NCI-H146 (cell line): ENCODE results near the gene CFLAR.
A peak's percentile ranks its signal among the peaks of the same experiment; 100 is the strongest.
"Not testable (repeated sequence)": the region's sequence is repeated elsewhere in the genome, so short reads cannot be mapped to it uniquely, and the experiment has no call there.

ENCODE experiments used
- DNase-seq: peaks from one replicate; lab custom pipeline; 2025; lab: John Stamatoyannopoulos, UW

Gene CFLAR

DNA sequence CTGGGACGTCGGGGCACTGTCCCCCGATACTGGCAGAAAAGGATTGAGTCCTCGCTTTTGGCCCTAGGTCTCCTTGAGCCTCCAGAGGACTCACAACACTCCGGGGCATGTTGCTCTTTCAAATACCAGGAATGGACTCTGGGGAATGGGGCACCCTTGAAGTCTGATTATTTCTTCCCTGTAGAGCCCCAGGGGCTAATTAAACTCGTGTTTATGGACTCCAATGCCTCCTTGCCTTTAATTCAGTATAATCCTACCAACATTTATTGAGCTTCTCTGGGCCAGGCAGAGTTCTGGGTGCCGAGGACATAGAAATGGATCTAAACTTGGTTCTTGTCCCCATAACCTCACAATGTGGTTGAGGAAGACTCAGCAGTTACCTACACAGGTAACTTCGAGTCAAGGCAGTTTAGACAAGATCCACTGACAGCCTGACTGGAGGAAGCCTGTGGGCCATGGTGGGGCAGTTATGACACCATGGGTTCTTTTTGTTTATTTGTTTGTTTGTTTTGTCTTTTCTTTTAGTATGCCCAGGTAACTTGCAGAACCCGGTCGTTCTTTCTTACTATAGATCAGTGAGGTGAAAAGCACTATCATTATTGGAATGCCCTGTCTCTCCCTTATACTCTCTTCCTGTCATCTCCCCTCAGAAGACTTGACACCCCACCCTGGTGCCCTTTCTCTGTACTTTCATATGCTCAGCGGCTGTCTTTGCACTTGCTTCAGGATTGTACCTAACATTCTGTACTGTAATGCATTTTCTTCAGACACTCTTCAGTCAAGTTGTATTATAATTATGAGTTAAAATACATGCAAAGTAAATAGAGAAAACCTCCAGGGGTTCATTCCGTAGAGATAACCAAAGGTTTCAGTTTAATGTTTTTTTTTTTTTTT is 3.2 kb downstream of the CFLAR start:
- DNase-seq, result peak; percentile 16

DNA sequence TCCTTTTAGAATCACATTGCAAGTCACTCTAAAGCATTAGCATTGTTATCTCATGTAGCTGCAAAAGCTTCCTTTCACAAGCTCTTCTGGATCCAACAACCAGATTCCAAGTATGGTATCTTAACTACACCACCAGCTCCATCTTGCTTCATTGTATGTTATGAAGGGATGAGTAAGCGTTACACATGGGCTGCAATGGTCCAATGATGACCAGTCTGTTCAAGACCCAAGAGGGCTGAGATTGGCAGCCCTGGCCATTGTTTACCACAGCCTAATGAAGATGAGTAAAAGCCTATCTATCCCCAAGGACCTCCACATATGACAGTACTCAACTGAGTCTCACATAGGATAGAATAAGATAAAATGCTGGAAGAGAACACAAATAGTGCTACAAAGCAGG is 6.3 kb downstream of the CFLAR start:
- no peak for DNase-seq

DNA sequence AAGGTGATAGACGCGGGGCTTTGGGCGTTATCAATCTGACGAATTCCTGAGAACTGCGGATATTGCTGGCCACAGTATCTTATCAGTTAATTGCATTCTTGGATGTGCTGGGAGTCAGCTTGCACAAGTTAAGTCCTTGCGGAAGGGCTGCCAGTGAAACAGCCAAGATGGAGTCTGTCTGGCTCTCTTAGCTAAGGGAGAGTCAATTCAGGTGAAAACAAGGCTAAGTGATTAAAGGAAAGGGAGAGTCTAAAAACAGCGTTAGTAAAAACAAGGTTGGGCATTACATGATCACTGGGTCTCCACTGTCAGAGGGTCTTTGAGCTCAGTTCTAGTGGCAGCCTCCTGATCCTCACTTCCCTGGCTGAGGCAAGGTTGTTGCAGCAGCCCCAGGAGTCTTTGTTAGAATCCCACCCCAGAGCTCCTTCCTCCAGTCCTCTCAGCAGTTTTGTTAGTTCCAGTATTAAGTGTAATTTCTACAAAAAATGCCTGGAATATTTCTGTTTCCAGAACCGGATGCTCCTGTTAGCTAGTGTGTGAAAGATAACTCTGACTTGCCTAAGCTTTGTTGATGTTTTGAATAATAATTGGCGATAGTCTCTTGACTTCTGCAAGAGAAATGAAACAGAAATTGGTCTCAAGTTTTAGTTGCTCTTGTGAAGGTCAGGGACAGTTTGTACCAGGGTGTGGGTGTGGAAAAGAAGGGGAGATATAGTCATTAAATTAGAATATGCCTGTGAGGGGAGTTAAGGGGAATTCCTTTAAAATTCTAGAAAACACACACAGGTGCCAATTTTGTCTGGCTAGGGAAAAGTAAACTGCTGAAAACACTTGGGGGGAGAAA is 10.6 kb downstream of the CFLAR start:
- DNase-seq, result no peak

DNA sequence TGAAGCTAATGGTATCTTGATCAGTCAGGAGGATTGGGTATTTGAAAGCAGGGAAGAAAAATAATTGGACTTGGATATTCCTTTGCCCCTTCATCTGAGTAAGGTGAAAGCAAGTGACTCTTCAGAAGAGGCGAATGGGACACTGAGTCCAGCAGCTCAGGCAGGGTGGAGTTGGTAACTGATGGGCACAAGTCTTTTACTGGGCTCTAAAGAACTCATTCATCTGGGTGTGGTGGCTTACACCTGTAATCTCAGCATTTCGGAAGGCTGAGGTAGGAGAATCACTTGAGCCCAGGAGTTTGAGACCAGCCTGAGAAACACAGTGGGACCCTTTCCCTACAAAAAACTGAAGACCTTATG is 11.2 kb downstream of the CFLAR start:
- no peak for DNase-seq

DNA sequence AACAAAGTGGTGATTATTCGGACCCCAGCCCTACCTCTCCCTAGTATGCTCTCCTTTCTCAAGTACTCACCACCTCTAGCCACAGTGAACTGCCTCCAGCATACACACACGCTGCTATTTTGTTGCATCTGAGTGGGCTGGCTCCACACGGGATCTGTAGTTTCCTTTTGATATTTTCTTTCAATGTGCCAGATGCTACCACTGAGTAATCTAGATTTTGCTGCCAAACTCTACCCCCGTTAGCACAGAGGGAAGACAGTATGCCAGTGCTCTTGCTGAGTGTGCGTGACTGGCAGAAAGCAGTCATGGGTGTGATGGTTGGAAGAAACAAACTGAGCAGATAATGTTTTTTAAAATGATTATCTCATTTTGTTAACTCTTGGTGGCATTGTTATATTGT is 11.6 kb downstream of the CFLAR start:
- DNase-seq, result no peak

DNA sequence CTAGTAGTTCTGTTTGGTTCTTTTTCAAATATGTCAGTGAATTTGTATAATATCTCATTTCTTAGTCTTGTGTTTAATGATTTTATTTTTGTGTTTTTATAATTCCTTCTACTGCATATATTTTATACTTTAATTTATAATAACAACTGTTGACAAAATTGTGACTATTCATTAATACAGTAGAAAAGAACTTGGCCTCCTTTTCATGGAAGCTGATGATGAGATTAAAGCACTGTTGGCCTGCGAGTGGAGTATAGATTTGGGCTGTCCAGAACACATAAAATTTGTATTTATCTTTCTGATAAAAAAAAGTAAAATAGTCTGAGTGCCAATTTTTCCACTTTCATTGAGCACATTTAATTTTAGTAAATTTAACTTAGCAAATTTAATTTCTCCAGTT is 12.1 kb downstream of the CFLAR start:
- DNase-seq, result no peak

DNA sequence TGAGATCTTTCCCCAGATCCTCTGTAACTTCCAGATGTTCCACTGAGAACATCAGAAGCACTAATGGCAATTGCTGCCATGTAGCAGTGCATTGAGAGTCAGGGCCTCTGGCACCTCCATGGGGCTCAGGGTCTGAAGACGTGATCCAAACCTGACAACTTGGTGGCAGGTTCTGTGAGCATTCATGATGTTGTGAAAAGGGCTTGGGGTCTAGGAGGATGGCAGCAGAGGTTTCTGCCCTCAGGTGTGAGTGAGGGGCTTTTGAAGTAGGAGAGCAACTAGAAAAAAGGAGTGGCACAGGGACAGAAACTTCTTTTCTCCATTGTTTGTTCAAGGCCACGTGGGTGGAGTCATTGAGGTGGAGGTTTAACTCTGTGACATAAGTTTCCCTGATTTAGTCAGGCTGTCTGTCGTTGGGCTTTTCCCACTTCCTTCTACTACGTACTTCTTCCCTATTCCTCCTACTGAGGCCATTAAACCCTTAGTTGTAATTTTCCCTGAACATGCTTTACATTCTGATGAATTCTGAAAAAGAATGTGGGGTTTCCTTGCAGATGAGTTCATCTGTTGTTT is 13.1 kb downstream of the CFLAR start:
- DNase-seq, result no peak

DNA sequence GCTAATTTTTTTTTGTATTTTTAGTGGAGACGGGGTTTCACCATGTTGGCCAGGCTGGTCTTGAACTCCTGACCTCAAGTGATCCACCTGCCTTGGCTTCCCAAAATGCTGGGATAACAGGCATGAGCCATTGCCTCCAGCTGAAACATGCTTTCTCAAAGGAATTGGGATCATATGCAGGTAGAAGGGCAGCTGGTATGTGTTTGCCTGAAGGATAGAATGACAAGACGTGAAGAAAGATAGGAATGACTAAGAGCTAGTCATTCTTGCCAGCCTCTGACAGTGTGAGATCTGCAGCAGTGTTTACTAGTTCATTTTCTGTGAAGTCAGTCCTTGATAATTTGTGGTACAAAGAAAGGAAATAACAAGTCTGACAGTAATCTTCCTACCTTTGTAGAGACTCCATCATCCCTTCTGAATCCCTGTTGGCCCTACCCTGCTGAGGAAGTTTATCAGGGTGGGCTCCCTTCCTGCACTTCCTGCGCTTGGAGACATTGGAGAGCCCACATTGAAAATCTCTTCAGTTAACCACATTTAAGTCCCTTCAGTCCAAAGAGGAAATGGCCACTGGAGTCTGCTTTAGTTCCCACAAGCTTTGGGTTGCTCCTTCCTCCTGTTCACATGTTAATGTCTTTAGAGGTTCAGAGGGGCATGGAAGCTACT is 14.7 kb downstream of the CFLAR start:
- no peak for DNase-seq

DNA sequence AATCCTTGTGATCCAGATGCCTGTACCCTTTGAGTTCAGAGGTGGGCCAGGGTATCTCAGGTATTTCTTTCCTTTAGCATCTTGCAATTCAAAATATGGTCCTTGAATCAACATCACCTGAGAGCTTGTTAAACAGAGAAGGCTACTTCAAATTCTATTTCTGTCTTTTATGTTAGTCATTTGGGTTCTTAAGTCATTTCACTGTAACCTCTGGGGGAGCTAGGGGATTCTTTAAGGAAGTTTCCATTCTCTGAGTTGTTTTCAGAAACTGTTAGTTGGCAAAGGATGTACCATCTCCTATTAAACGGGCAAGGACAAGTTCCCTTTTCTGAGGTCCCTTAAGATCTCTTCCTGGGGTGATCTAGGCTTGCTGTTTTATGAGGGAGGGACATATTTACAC is 16.6 kb downstream of the CFLAR start:
- no peak for DNase-seq

DNA sequence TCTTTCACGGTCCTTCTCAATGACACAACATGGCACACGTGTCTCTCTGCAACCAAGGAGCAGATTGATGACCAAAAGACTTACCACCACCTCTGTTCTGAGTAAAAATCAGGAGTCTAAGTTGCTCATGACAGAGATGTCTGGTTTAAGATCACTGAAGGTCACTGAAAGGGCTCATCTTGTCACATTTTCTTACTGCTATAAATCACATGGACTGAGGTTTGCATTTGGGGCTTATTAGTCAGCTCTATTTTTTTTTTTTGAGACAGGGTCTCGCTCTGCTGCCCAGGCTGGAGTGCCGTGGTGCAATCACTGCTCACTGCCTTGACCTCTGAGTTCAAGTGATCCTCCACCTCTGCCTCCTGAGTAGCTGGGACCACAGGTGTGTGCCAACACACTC is 19.4 kb downstream of the CFLAR start:
- DNase-seq, result no peak

DNA sequence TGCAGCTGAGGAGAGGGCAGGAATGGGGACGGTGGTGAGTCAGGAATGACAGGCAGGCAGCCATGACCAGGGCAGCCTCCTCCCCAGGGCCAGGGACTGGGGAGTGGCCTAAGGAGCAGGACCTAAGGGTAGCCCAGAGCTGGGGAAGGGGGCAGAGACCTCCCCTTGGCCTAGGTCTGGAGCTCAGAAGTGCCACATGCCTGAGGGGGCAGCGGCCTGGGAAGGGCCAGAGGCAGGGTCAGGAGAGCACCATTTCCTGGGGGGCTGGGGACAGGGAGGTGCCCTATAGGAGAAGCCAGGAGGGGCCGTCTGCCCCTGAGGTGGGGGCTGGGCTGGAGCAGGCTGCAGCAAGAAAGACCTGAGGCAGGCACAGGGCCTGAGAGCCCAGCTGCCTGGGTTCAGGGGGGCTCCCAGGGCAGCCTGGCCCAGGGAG is 20.9 kb downstream of the CFLAR start:
- no peak for DNase-seq

DNA sequence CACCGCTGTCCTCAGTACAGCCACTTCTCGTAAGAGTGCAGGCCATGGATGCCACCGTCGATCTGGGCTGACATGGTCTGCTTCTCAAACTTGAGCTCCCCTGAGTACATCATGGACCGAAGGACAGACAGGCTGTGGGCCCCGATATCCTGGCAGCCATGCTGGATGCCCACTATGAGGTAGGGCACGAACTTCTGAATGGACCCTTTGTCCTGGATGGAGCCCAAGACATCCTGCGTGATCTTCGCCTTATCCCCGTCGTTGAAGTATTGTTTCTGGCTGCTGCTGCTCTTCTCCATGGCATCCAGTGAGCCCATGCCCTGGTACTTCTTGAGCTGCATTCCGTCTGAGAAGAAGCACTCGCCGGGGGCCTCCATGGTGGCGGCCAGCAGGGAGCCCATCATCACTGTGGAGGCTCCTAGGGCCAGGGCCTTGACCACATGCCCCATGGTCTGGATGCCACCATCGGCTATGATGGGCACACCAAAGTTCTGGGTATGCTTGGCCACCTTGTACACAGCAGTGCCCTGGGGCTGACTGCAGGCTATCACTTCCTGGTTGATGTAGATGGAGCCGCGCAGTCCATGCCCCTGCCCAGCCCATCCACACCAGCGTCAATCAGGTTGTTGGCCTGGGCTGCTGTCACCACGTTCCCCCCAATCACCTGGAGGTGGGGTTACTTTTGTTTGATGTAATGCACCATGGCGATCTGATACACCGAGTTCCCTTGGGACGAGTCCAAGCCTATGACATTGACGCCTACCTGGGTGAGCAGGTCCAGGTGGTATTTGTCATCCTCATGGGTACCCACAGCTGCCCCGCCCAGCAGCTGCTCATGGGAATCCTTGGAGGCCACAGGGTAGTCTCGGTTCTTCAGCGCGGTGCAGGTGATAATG is 21.8 kb downstream of the CFLAR start:
- no peak for DNase-seq

DNA sequence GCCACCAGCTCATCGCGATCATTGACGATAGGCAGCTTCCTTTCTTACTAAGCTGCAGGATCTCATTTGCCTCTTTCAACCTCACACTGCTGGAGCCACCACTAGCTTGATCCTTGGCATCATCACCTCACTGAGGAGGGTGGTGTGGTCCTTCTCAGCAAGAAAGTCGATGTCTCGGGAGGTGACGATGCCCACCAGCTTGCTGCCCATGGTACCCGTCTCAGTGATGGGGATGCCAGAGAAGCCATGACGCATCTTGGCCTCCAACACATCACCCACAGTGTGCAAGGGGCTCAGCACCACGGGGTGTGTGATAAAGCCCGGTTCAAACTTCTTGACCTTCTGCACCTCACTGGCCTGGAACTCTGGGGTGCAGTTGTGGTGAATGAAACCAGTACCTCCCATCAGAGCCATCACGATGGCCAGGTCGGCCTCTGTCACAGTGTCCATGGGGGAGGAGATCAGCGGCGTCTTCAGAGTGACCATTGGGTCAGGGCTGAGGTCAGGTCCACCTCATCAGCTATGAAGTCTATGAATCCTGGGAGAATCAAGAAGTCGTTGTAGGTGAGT is 22.5 kb downstream of the CFLAR start:
- DNase-seq, result no peak

DNA sequence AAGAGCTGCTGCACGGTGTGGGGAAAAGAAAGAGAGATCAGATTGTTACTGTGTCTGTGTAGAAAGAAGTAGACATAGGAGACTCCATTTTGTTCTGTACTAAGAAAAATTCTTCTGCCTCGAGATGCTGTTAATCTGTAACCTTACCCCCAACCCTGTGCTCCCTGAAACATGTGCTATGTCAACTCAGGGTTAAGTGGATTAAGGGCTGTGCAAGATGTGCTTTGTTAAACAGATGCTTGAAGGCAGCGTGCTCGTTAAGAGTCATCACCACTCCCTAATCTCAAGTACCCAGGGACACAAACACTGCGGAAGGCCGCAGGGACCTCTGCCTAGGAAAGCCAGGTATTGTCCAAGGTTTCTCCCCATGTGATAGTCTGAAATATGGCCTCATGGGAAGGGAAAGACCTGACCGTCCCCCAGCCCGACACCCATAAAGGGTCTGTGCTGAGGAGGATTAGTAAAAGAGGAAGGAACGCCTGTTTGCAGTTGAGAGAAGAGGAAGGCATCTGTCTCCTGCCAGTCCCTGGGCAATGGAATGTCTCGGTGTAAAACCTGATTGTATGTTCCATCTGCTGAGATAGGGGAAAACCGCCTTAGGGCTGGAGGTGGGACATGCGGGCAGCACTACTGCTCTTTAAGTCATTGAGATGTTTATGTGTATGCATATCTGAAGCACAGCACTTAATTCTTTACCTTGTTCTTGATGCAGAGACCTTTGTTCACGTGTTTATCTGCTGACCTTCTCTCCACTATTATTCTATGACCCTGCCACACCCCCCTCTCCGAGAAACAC is 23.2 kb downstream of the CFLAR start:
- not testable (repeated sequence) for DNase-seq

DNA sequence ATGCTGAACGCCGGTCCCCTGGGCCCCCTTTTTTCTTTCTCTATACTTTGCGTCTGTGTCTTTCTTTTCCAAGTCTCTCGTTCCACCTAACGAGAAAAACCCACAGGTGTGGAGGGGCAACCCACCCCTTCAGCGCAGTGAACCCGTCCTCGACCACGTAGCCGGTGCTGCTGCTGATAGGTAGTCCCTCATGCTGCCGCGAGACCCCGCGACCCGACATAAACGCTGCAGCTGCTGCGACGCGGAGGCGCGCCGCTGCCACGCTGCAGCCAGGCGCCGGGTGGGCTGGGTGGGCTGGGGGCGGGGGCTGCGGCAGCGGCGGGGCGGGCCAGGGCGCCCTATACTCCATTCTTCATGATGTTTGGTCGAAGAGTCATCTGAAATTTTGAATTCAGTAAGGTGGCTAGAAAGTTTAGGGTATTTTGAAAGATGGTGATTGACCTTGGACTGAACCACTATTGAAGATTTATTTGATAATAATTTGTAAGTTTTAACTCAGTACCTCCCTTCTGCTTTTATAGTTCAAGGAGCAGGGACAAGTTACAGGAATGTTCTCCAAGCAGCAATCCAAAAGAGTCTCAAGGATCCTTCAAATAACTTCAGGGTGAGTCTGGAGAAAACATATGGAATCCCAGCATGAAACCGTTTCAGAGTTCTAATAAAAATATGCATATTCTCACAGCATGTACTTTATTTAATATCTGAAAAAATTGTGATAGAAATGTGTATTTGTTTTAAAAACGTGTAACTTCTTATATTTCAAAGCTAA is 24.1 kb downstream of the CFLAR start:
- DNase-seq, result no peak

DNA sequence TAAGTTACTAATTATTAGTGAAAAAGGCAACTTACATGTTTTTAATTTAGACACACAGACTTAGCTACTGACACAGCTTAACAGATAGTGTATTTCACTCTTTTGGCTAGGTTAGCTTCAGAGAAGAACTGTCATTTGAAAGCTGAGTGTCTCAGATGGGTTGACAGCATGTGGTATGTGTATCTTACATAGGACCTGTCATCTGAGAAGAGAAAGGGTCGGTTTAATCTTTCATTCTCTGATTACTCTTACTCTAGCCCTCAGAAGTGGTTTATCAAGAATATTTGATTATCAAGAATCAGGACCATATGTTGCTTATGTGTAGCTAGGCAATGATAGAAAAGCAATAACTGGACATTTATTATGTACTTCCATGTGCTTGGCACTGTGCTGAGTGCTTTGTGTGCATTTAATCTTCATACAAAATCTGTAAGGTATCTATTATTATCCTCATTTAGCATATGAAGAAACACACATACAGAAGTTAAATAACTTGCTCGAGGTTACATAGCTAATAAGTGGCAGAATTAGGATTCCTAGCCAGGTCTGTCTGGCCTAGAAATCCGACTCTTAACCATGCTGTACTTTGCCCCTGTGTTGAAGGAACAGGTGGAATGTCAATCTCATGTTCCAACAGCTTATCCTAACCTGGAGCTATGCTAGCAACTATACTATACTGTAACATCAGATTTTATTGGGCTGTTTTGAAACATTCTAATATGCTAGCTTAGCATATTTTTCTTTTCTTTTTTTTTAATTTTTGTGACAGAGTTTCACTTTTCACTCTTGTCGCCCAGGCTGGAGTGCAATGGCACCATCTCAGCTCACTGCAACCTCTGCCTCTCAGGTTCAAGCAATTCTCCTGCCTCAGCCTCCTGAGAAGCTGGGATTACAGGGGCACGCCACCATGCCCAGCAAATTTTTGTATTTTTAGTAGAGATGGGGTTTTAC is 28.4 kb downstream of the CFLAR start:
- no peak for DNase-seq

DNA sequence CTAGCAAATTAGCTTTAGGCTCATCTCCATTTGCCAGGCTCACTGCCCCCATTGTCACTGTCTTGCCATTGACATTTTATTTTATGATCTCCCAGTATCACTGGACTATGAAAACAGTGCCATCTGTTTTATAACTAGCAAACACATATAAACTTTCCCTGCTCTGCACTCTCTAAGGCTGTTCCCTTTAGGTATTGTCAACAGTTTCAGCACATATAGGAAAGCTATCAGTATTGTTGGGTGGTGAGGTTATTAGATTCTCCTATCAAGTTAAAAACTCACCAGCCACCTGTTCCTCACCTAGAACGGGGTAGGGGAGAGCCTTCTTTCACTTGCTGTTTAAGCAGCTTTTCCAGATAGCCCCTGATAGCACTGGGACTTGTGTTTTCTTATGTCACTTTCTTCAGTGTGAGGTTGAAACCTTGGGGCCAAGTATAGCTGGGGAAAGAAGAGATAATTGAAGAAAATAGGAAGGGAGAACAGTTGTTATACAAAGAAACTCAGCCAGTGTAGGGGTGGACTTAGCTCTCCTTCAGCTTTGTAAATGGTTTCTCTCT is 32.5 kb downstream of the CFLAR start:
- no peak for DNase-seq
